ENCODE results near the gene NCAM1.

Gene NCAM1

GRCh38 chr11:112995423-112996090 lies 34.3 kb downstream of the NCAM1 start:
- Histone ChIP-seq H3K36me3 (ENCODE audit: insufficient read depth, low read length) (no peaks in the 10 kb centered on the region), H3K27me3 (ENCODE audit: insufficient read depth, low read length, poor library complexity) (peaks cover 5% of the 10 kb centered on the region), H3K4me2 (ENCODE audit: insufficient read depth, low read length) (no peak overlapping the region), H3K79me2 (ENCODE audit: insufficient read depth, low read length) (no peaks in the 10 kb centered on the region), H2AFZ (ENCODE audit: low read depth, low read length) (no peak overlapping the region), H3K27ac (ENCODE audit: low read length) (no peak overlapping the region), H3K9ac (ENCODE audit: low read depth, low read length) (no peak overlapping the region), H3K4me3 (ENCODE audit: low read depth in 1 of 2, low read length in 2 of 2) (no peak overlapping the region), H3K4me1 (ENCODE audit: insufficient read depth, low read length) (no peaks in the 10 kb centered on the region), H3K9me3 (ENCODE audit: insufficient read depth, low read length, severe bottlenecking) (no peaks in the 10 kb centered on the region), H4K20me1 (ENCODE audit: insufficient read depth, low read length) (no peaks in the 10 kb centered on the region)
- ATAC-seq (ENCODE audit: insufficient read depth, low read depth): no peak
- DNase-seq: no peak
- no peak for TF ChIP-seq EZH2 (IDR thresholded peaks at IDR 0.05; ENCODE audit: borderline replicate concordance, low read depth, low read length, severe bottlenecking)
- TF ChIP-seq, protein P1, sequence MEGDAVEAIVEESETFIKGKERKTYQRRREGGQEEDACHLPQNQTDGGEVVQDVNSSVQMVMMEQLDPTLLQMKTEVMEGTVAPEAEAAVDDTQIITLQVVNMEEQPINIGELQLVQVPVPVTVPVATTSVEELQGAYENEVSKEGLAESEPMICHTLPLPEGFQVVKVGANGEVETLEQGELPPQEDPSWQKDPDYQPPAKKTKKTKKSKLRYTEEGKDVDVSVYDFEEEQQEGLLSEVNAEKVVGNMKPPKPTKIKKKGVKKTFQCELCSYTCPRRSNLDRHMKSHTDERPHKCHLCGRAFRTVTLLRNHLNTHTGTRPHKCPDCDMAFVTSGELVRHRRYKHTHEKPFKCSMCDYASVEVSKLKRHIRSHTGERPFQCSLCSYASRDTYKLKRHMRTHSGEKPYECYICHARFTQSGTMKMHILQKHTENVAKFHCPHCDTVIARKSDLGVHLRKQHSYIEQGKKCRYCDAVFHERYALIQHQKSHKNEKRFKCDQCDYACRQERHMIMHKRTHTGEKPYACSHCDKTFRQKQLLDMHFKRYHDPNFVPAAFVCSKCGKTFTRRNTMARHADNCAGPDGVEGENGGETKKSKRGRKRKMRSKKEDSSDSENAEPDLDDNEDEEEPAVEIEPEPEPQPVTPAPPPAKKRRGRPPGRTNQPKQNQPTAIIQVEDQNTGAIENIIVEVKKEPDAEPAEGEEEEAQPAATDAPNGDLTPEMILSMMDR (IDR thresholded peaks at IDR 0.05; ENCODE audit: borderline replicate concordance, extremely low read depth, low read length, poor library complexity, severe bottlenecking): no peak

DNA sequence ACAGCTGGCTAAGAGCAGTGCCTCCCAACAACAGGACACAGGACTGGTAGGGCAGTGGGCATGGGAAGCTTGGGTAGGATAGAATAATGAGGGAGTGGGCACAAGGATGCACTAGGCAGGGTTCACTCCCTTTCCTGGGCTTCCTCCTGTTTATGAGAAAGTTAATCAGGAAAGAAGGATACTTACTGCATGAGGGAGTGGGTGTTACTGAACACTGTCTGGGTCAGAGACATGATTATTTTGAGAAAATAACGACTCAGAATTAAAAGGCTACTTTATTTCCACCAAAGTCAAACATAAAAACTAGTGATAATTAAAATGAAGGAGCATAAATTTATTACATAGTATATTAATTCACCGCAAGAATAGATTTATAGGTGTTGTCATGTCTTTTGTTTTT lies 35.8 kb downstream of the NCAM1 start:
- Histone ChIP-seq H3K4me2 (ENCODE audit: insufficient read depth, low read length) (no peak overlapping the region), H4K20me1 (ENCODE audit: insufficient read depth, low read length) (no peaks in the 10 kb centered on the region), H3K9ac (ENCODE audit: low read depth, low read length) (no peak overlapping the region), H3K36me3 (ENCODE audit: insufficient read depth, low read length) (no peaks in the 10 kb centered on the region), H3K9me3 (ENCODE audit: insufficient read depth, low read length, severe bottlenecking) (no peaks in the 10 kb centered on the region), H3K79me2 (ENCODE audit: insufficient read depth, low read length) (no peaks in the 10 kb centered on the region), H3K4me1 (ENCODE audit: insufficient read depth, low read length) (no peaks in the 10 kb centered on the region), H3K27me3 (ENCODE audit: insufficient read depth, low read length, poor library complexity) (peaks cover 5% of the 10 kb centered on the region), H3K27ac (ENCODE audit: low read length) (no peak overlapping the region), H2AFZ (ENCODE audit: low read depth, low read length) (no peak overlapping the region), H3K4me3 (ENCODE audit: low read depth in 1 of 2, low read length in 2 of 2) (no peak overlapping the region)
- TF ChIP-seq, protein P1 (IDR thresholded peaks at IDR 0.05; ENCODE audit: borderline replicate concordance, extremely low read depth, low read length, poor library complexity, severe bottlenecking): no peak
- no peak for TF ChIP-seq EZH2 (IDR thresholded peaks at IDR 0.05; ENCODE audit: borderline replicate concordance, low read depth, low read length, severe bottlenecking)
- no peak for DNase-seq
- ATAC-seq (ENCODE audit: insufficient read depth, low read depth): no peak

- Histone ChIP-seq H3K27me3 (ENCODE audit: insufficient read depth, low read length, poor library complexity) (peaks cover 5% of the 10 kb centered on the region), H3K9me3 (ENCODE audit: insufficient read depth, low read length, severe bottlenecking) (no peaks in the 10 kb centered on the region), H3K27ac (ENCODE audit: low read length) (no peak overlapping the region), H3K4me2 (ENCODE audit: insufficient read depth, low read length) (no peak overlapping the region), H3K79me2 (ENCODE audit: insufficient read depth, low read length) (no peaks in the 10 kb centered on the region), H3K4me3 (ENCODE audit: low read depth in 1 of 2, low read length in 2 of 2) (no peak overlapping the region), H3K4me1 (ENCODE audit: insufficient read depth, low read length) (no peaks in the 10 kb centered on the region), H4K20me1 (ENCODE audit: insufficient read depth, low read length) (no peaks in the 10 kb centered on the region), H3K36me3 (ENCODE audit: insufficient read depth, low read length) (no peaks in the 10 kb centered on the region), H2AFZ (ENCODE audit: low read depth, low read length) (no peak overlapping the region), H3K9ac (ENCODE audit: low read depth, low read length) (no peak overlapping the region)
- TF ChIP-seq, protein P1 (IDR thresholded peaks at IDR 0.05; ENCODE audit: borderline replicate concordance, extremely low read depth, low read length, poor library complexity, severe bottlenecking): no peak
- TF ChIP-seq EZH2 (IDR thresholded peaks at IDR 0.05; ENCODE audit: borderline replicate concordance, low read depth, low read length, severe bottlenecking): no peak
- DNase-seq: no peak
- ATAC-seq (ENCODE audit: insufficient read depth, low read depth): no peak
Observed at GRCh38 chr11:112997857-112998466, 36.7 kb downstream of the NCAM1 start.
